HEK293 (cell line): ENCODE results near the gene TSNAX.

ENCODE experiments used
- CTCF ChIA-PET: fragments of 350-600 bp; formaldehyde crosslinking; extraction: SDS; loops from one replicate; lab custom pipeline; 2021; ENCODE audit warnings: antibody characterized with exemption; lab: Yijun Ruan, JAX
- POLR2A ChIA-PET: fragments of 300-600 bp; formaldehyde crosslinking; extraction: SDS; loops from one replicate; lab custom pipeline; 2020; ENCODE audit warnings: antibody characterized with exemption, inconsistent platforms; lab: Yijun Ruan, JAX
- H3K27ac ChIP-seq: fragments of 200-500 bp; sonication (Bioruptor generic); 2 replicates; pipeline ENCODE4 v1.5.1; 2014; ENCODE audit warnings: low read depth, low read length, control low read depth, inconsistent platforms; ENCODE audit errors: extremely low read depth
- H3K36me3 ChIP-seq, 2 experiments: fragments of 200-500 bp in 1 of 2; sonication (Bioruptor generic) in 1 of 2; 1 replicate in 1 of 2; 2 replicates in 1 of 2; pipeline ENCODE4 v1.5.1; 2014 to 2017; ENCODE audit warnings: inconsistent platforms in 2 of 2, low read length in 2 of 2; ENCODE audit not compliant: control insufficient read depth in 2 of 2, insufficient read depth in 1 of 2
- H3K4me1 ChIP-seq: fragments of 200-500 bp; sonication (Bioruptor generic); 2 replicates; pipeline ENCODE4 v1.5.1; 2014; ENCODE audit warnings: mild to moderate bottlenecking, low read length, inconsistent platforms; ENCODE audit not compliant: control insufficient read depth, insufficient read depth
- H3K4me3 ChIP-seq: 2 replicates; pipeline ENCODE4 v1.5.1; 2011; ENCODE audit warnings: low read depth, mild to moderate bottlenecking, control low read depth, low read length, moderate library complexity
- H3K9me3 ChIP-seq: fragments of 200-500 bp; sonication (Bioruptor generic); 2 replicates; pipeline ENCODE4 v1.5.1; 2014; ENCODE audit warnings: low read depth, low read length, inconsistent platforms; ENCODE audit not compliant: control insufficient read depth, insufficient read depth
- GLIS1 ChIP-seq: fragments of 450-650 bp; formaldehyde crosslinking; IDR thresholded peaks from 2 replicates; pipeline ENCODE4 v1.5.1; 2016; ENCODE audit warnings: missing biosample characterization, missing genetic modification characterization
- GLIS2 ChIP-seq: fragments of 450-650 bp; formaldehyde crosslinking; IDR thresholded peaks from 2 replicates; pipeline ENCODE4 v1.5.1; 2016; ENCODE audit warnings: missing biosample characterization, missing genetic modification characterization
- KLF7 ChIP-seq: fragments of 450-650 bp; formaldehyde crosslinking; IDR thresholded peaks from 2 replicates; pipeline ENCODE4 v1.5.1; 2016; ENCODE audit warnings: missing biosample characterization, missing genetic modification characterization, borderline replicate concordance
- KLF9 ChIP-seq: fragments of 450-650 bp; formaldehyde crosslinking; IDR thresholded peaks from 2 replicates; pipeline ENCODE4 v1.5.1; 2016; ENCODE audit warnings: missing biosample characterization, missing genetic modification characterization, low read depth
- MYNN ChIP-seq: fragments of 450-650 bp; formaldehyde crosslinking; IDR thresholded peaks from 2 replicates; pipeline ENCODE4 v1.5.1; 2016; ENCODE audit warnings: missing biosample characterization, missing genetic modification characterization, borderline replicate concordance
- RBAK ChIP-seq: fragments of 450-650 bp; formaldehyde crosslinking; IDR thresholded peaks from 2 replicates; pipeline ENCODE4 v1.5.1; 2016; ENCODE audit warnings: missing biosample characterization, missing genetic modification characterization
- SP3 ChIP-seq: fragments of 450-650 bp; formaldehyde crosslinking; IDR thresholded peaks from 2 replicates; pipeline ENCODE4 v1.5.1; 2016; ENCODE audit warnings: missing biosample characterization, missing genetic modification characterization
- ZFP69B ChIP-seq: fragments of 450-650 bp; formaldehyde crosslinking; IDR thresholded peaks from 2 replicates; pipeline ENCODE4 v1.5.1; 2016; ENCODE audit warnings: missing biosample characterization, missing genetic modification characterization
- ZNF146 ChIP-seq: fragments of 450-650 bp; formaldehyde crosslinking; IDR thresholded peaks from 2 replicates; pipeline ENCODE4 v1.5.1; 2016; ENCODE audit warnings: missing biosample characterization, missing genetic modification characterization
- ZNF184 ChIP-seq: fragments of 450-650 bp; IDR thresholded peaks from 2 replicates; pipeline ENCODE4 v1.5.1; 2018; ENCODE audit warnings: missing biosample characterization, mild to moderate bottlenecking, missing genetic modification characterization
- ZNF24 ChIP-seq: fragments of 450-650 bp; formaldehyde crosslinking; IDR thresholded peaks from 2 replicates; pipeline ENCODE4 v1.5.1; 2016; ENCODE audit warnings: missing biosample characterization, missing genetic modification characterization
- ZNF416 ChIP-seq: fragments of 450-650 bp; formaldehyde crosslinking; IDR thresholded peaks from 2 replicates; pipeline ENCODE4 v1.5.1; 2016; ENCODE audit warnings: missing biosample characterization, missing genetic modification characterization
- ZNF423 ChIP-seq: fragments of 450-650 bp; formaldehyde crosslinking; IDR thresholded peaks from 2 replicates; pipeline ENCODE4 v1.5.1; 2016; ENCODE audit warnings: missing biosample characterization, missing genetic modification characterization
- ZNF433 ChIP-seq: fragments of 450-650 bp; formaldehyde crosslinking; IDR thresholded peaks from 2 replicates; pipeline ENCODE4 v1.5.1; 2016; ENCODE audit warnings: missing biosample characterization, missing genetic modification characterization, low read depth
- ZNF560 ChIP-seq: fragments of 450-650 bp; formaldehyde crosslinking; IDR thresholded peaks from 2 replicates; pipeline ENCODE4 v1.5.1; 2017; ENCODE audit warnings: missing biosample characterization, missing genetic modification characterization, borderline replicate concordance
- ZNF792 ChIP-seq: fragments of 450-650 bp; formaldehyde crosslinking; IDR thresholded peaks from 2 replicates; pipeline ENCODE4 v1.5.1; 2016; ENCODE audit warnings: missing biosample characterization, missing genetic modification characterization
- TF ChIP-seq, protein P1 (sequence below): fragments of 450-650 bp; formaldehyde crosslinking; IDR thresholded peaks from 2 replicates; pipeline ENCODE4 v1.5.1; 2016; ENCODE audit warnings: missing biosample characterization, missing genetic modification characterization
- TF ChIP-seq, protein P2 (sequence below): fragments of 450-650 bp; formaldehyde crosslinking; conservative IDR thresholded peaks from 2 replicates; pipeline ENCODE4 v1.5.1; 2016; ENCODE audit warnings: low read depth, missing biosample characterization, missing genetic modification characterization
- TF ChIP-seq, protein P3 (sequence below): fragments of 450-650 bp; formaldehyde crosslinking; IDR thresholded peaks from 2 replicates; pipeline ENCODE4 v1.5.1; 2016; ENCODE audit warnings: missing biosample characterization, missing genetic modification characterization
- TF ChIP-seq, protein P4 (sequence below): fragments of 450-650 bp; formaldehyde crosslinking; IDR thresholded peaks from 2 replicates; pipeline ENCODE4 v1.5.0; 2017; ENCODE audit warnings: missing biosample characterization, missing genetic modification characterization, borderline replicate concordance

The TSNAX gene

DNA sequence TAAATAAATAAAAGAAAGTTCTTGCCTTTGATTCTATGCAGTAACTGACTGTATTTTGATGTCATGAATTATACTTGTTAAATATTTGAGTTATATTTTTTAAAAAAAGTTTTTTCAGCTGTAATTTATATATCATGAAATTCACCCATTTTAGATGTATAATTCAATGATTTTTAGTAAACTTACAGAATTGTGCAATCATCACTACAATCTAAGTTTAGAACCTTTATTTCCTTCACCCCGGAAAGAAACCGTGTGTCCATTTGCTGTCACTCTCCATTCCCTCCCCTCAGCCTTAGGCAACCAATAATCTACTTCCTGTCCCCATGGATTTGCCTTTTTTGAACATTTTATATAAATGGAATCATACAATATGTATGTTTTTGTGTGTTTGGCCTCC, 65.7 kb downstream of the TSNAX start (continued):
- TF ChIP-seq, protein P1, sequence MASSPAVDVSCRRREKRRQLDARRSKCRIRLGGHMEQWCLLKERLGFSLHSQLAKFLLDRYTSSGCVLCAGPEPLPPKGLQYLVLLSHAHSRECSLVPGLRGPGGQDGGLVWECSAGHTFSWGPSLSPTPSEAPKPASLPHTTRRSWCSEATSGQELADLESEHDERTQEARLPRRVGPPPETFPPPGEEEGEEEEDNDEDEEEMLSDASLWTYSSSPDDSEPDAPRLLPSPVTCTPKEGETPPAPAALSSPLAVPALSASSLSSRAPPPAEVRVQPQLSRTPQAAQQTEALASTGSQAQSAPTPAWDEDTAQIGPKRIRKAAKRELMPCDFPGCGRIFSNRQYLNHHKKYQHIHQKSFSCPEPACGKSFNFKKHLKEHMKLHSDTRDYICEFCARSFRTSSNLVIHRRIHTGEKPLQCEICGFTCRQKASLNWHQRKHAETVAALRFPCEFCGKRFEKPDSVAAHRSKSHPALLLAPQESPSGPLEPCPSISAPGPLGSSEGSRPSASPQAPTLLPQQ (tag by site-specific recombination), result no peak
- no peak for TF ChIP-seq KLF9 (tag by site-specific recombination)

DNA sequence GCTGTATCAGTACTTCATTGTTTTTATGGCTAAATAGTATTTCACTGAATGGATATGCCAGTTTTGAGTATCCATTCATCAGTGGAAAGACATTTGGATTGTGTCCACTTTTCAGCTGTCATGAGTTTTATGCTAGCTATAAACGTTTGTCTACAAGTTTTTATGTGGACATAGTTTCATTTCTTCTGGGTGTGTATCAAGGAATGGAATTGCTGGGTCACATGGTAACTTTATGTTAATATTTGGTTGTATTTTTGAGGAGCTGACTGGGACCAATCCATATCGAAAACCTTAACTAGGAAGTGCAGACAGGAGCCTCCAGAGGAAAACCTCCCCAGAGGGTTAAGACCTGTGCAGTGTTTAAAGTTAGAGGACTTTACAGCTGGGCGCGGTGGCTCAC, 66.3 kb downstream of the TSNAX start:
- Histone ChIP-seq H3K4me3 (no peak overlapping the region), H3K4me1 (peaks cover 8% of the 10 kb centered on the region; the same call in 1 of the 2 replicates), H3K9me3 (no peaks in the 10 kb centered on the region), H3K27ac (no peak overlapping the region), H3K36me3 (no peaks in the 10 kb centered on the region)
- ChIA-PET CTCF (interaction anchor here (0.8 to 1.6 kb wide), 5 partner anchors 8 to 281 kb away, joined by 3 to 8 read pairs (median 4); no protein-coding TSS in a partner anchor), POLR2A (no interaction called here)
- TF ChIP-seq ZNF423 (tag by site-specific recombination), result no peak
- no peak for TF ChIP-seq ZFP69B (tag by site-specific recombination)
- no peak for TF ChIP-seq ZNF184 (tag by site-specific recombination)
- peak; percentile 31; the same call in 1 of the 2 replicates for TF ChIP-seq ZNF146
- TF ChIP-seq, protein P2, sequence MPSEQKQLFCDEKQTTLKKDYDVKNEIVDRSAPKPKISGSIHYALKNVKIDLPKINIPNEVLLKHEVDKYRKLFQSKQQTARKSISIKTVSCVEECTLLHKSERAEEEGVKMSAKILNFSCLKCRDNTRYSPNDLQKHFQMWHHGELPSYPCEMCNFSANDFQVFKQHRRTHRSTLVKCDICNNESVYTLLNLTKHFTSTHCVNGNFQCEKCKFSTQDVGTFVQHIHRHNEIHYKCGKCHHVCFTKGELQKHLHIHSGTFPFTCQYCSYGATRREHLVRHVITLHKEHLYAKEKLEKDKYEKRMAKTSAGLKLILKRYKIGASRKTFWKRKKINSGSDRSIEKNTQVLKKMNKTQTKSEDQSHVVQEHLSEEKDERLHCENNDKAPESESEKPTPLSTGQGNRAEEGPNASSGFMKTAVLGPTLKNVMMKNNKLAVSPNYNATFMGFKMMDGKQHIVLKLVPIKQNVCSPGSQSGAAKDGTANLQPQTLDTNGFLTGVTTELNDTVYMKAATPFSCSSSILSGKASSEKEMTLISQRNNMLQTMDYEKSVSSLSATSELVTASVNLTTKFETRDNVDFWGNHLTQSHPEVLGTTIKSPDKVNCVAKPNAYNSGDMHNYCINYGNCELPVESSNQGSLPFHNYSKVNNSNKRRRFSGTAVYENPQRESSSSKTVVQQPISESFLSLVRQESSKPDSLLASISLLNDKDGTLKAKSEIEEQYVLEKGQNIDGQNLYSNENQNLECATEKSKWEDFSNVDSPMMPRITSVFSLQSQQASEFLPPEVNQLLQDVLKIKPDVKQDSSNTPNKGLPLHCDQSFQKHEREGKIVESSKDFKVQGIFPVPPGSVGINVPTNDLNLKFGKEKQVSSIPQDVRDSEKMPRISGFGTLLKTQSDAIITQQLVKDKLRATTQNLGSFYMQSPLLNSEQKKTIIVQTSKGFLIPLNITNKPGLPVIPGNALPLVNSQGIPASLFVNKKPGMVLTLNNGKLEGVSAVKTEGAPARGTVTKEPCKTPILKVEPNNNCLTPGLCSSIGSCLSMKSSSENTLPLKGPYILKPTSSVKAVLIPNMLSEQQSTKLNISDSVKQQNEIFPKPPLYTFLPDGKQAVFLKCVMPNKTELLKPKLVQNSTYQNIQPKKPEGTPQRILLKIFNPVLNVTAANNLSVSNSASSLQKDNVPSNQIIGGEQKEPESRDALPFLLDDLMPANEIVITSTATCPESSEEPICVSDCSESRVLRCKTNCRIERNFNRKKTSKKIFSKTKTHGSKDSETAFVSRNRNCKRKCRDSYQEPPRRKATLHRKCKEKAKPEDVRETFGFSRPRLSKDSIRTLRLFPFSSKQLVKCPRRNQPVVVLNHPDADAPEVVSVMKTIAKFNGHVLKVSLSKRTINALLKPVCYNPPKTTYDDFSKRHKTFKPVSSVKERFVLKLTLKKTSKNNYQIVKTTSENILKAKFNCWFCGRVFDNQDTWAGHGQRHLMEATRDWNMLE, result no peak

DNA sequence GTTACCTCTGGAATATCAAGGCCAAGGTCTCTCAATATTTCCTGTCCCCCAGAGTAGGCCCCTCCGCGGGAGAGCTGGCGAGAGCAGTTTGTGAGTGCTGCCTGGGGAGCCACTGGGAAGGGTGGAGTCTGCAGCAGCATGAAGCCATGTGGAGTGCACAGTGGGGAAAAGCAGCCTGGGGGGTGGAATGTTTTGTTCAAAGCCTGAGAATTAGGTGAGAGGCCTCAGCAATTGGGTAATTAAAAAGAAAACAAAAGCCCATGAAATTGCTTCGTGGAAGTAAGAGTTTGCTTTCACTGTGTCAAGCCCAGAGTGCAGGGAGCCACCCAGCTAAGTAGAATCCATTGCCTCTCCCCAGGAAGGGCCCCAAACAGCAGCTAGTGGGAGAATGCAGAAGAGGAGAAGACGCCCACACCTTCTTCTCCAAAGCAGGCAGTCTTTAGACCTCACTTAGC, 67.9 kb downstream of the TSNAX start:
- no peak overlapping the region; the same call in 1 of the 2 replicates for H3K27ac ChIP-seq
- H3K4me1 ChIP-seq, result peaks cover 15% of the 10 kb centered on the region; the same call in 1 of the 2 replicates
- no peak overlapping the region for H3K4me3 ChIP-seq
- no peaks in the 10 kb centered on the region for H3K36me3 ChIP-seq
- no peaks in the 10 kb centered on the region for H3K9me3 ChIP-seq
- POLR2A ChIA-PET, result interaction anchor here (1.2 kb wide), 1 partner anchor 258 kb away, joined by 3 read pairs; the partner anchor contains the start of genes EXOC8 and SPRTN
- CTCF ChIA-PET, result no interaction called here
- TF ChIP-seq GLIS2 (peak; percentile 47; the same call in 1 of the 2 replicates), GLIS1 (peak; percentile 98), SP3 (tag by site-specific recombination) (no peak), ZNF24 (tag by site-specific recombination) (no peak), ZNF416 (tag by site-specific recombination) (no peak), MYNN (no peak), KLF7 (tag by site-specific recombination) (no peak), ZNF560 (tag by site-specific recombination) (no peak), ZNF792 (tag by site-specific recombination) (no peak), ZNF423 (tag by site-specific recombination) (peak; percentile 80), ZNF433 (no peak), RBAK (no peak)
- TF ChIP-seq, protein P3, sequence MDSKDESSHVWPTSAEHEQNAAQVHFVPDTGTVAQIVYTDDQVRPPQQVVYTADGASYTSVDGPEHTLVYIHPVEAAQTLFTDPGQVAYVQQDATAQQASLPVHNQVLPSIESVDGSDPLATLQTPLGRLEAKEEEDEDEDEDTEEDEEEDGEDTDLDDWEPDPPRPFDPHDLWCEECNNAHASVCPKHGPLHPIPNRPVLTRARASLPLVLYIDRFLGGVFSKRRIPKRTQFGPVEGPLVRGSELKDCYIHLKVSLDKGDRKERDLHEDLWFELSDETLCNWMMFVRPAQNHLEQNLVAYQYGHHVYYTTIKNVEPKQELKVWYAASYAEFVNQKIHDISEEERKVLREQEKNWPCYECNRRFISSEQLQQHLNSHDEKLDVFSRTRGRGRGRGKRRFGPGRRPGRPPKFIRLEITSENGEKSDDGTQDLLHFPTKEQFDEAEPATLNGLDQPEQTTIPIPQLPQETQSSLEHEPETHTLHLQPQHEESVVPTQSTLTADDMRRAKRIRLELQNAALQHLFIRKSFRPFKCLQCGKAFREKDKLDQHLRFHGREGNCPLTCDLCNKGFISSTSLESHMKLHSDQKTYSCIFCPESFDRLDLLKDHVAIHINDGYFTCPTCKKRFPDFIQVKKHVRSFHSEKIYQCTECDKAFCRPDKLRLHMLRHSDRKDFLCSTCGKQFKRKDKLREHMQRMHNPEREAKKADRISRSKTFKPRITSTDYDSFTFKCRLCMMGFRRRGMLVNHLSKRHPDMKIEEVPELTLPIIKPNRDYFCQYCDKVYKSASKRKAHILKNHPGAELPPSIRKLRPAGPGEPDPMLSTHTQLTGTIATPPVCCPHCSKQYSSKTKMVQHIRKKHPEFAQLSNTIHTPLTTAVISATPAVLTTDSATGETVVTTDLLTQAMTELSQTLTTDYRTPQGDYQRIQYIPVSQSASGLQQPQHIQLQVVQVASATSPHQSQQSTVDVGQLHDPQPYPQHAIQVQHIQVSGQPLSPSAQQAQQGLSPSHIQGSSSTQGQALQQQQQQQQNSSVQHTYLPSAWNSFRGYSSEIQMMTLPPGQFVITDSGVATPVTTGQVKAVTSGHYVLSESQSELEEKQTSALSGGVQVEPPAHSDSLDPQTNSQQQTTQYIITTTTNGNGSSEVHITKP, result peak; percentile 65; the same call in 1 of the 2 replicates
- TF ChIP-seq, protein P4, sequence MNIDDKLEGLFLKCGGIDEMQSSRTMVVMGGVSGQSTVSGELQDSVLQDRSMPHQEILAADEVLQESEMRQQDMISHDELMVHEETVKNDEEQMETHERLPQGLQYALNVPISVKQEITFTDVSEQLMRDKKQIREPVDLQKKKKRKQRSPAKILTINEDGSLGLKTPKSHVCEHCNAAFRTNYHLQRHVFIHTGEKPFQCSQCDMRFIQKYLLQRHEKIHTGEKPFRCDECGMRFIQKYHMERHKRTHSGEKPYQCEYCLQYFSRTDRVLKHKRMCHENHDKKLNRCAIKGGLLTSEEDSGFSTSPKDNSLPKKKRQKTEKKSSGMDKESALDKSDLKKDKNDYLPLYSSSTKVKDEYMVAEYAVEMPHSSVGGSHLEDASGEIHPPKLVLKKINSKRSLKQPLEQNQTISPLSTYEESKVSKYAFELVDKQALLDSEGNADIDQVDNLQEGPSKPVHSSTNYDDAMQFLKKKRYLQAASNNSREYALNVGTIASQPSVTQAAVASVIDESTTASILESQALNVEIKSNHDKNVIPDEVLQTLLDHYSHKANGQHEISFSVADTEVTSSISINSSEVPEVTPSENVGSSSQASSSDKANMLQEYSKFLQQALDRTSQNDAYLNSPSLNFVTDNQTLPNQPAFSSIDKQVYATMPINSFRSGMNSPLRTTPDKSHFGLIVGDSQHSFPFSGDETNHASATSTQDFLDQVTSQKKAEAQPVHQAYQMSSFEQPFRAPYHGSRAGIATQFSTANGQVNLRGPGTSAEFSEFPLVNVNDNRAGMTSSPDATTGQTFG, result no peak
